Keratinocyte (primary cell): ENCODE results near the gene MYO1G. TPM values are rescaled to one million over a fixed set of nuclear protein-coding genes. Genes with fewer than 3 reads are reported as not detected.

Experiments
- DNase-seq: peaks from one replicate; pipeline ENCODE4 v3.0.0-alpha.2; 2011; ENCODE audit warnings: low read depth, missing footprints, low spot score
- FAIRE-seq: peaks from 2 replicates; lab custom pipeline; 2011; peaks lifted over from hg19 to GRCh38; lab: Jason Lieb, UNC
- H2AFZ ChIP-seq: 2 replicates; pipeline ENCODE4 v1.6.0; 2012; ENCODE audit warnings: low read length, control low read depth, inconsistent platforms; ENCODE audit not compliant: control insufficient read depth
- H3K27ac ChIP-seq: 2 replicates; pipeline ENCODE4 v1.5.1; 2011; ENCODE audit warnings: low read length; ENCODE audit not compliant: control insufficient read depth, insufficient read depth
- H3K27me3 ChIP-seq: 3 replicates; pipeline ENCODE4 v1.6.0; 2011; ENCODE audit warnings: low read length; ENCODE audit not compliant: control insufficient read depth, insufficient read depth; ENCODE audit errors: extremely low read depth
- H3K36me3 ChIP-seq, 2 experiments: 2 replicates in 1 of 2; 3 replicates in 1 of 2; pipeline ENCODE4 v1.5.1; 2011; ENCODE audit warnings: low read length in 2 of 2, mild to moderate bottlenecking in 1 of 2; ENCODE audit not compliant: control insufficient read depth in 2 of 2, insufficient read depth in 2 of 2; ENCODE audit errors: extremely low read depth in 1 of 2
- H3K4me1 ChIP-seq: 3 replicates; pipeline ENCODE4 v1.5.1; 2011; ENCODE audit warnings: low read length; ENCODE audit not compliant: control insufficient read depth, insufficient read depth; ENCODE audit errors: extremely low read depth
- H3K4me2 ChIP-seq: 3 replicates; pipeline ENCODE4 v1.6.0; 2011; ENCODE audit warnings: low read depth, low read length; ENCODE audit not compliant: control insufficient read depth, insufficient read depth; ENCODE audit errors: extremely low read depth
- H3K4me3 ChIP-seq, 3 experiments: fragments of 200-600 bp in 1 of 3; sonication (generic) in 1 of 3; 2 replicates in 2 of 3; 3 replicates in 1 of 3; pipeline ENCODE4 v1.5.1; 2011 to 2016; ENCODE audit warnings: low read length in 3 of 3, mild to moderate bottlenecking in 3 of 3, control low read depth in 2 of 3, inconsistent platforms in 1 of 3, low read depth in 1 of 3, mixed read lengths in 1 of 3, mixed run types in 1 of 3, moderate library complexity in 1 of 3; ENCODE audit not compliant: control insufficient read depth in 2 of 3, insufficient read depth in 2 of 3; ENCODE audit errors: extremely low read depth in 1 of 3
- H3K79me2 ChIP-seq: 2 replicates; pipeline ENCODE4 v1.6.0; 2012; ENCODE audit warnings: low read length; ENCODE audit not compliant: control insufficient read depth, insufficient read depth
- H3K9ac ChIP-seq: 3 replicates; pipeline ENCODE4 v1.6.0; 2011; ENCODE audit warnings: low read length; ENCODE audit not compliant: control insufficient read depth, insufficient read depth; ENCODE audit errors: extremely low read depth
- H3K9me1 ChIP-seq: 3 replicates; pipeline ENCODE4 v1.6.0; 2011; ENCODE audit warnings: low read length; ENCODE audit not compliant: control insufficient read depth, insufficient read depth; ENCODE audit errors: extremely low read depth
- H3K9me3 ChIP-seq: 2 replicates; pipeline ENCODE4 v1.5.1; 2012; ENCODE audit warnings: low read depth, low read length; ENCODE audit not compliant: control insufficient read depth
- H4K20me1 ChIP-seq: 3 replicates; pipeline ENCODE4 v1.6.0; 2011; ENCODE audit warnings: low read length; ENCODE audit not compliant: control insufficient read depth, insufficient read depth; ENCODE audit errors: extremely low read depth
- CTCF ChIP-seq, 3 experiments: IDR thresholded peaks in 1 of 3; conservative IDR thresholded peaks in 1 of 3; optimal IDR thresholded peaks in 1 of 3; 2 replicates in 2 of 3; 3 replicates in 1 of 3; pipeline versions ENCODE3 to v1.5.1; 2011; ENCODE audit warnings: low read length in 3 of 3, mild to moderate bottlenecking in 3 of 3, moderate library complexity in 2 of 3, control low read depth in 1 of 3, inconsistent platforms in 1 of 3; ENCODE audit not compliant: insufficient read depth in 2 of 3; ENCODE audit errors: extremely low read depth in 1 of 3
- EZH2 ChIP-seq: IDR thresholded peaks from one replicate; pipeline ENCODE4 v1.6.1; 2012; ENCODE audit warnings: inconsistent platforms, mild to moderate bottlenecking, low read length, moderate library complexity
- dilution Hi-C: fragments of 300-500 bp; cut with MboI; formaldehyde crosslinking; loops from one replicate; pipeline ENCODE4 v1.7.0; 2020; ENCODE audit warnings: low sequenced_read_pairs; ENCODE audit not compliant: extremely low pct_ligation_motif_present
- polyA plus RNA-seq, 5 experiments: library from polyadenylated mRNA; depleted of rRNA in 3 of 5; stranded (reverse) in 3 of 5; stranded (forward) in 1 of 5; unstranded in 1 of 5; fragments of >200 nt; gene quantifications; 1 replicate in 1 of 5; 2 replicates in 3 of 5; 3 replicates in 1 of 5; pipeline versions ENCODE4 v1.2.1 to v1.2.3, GENCODE V29; 2011 to 2012; ENCODE audit warnings: missing spikeins in 2 of 5, low read depth in 1 of 5, low replicate concordance in 1 of 5

Gene MYO1G
- polyA plus RNA-seq, 1 donor (not counting 4 experiments of a cell fraction or from before 2014, with no cell fraction given) = 0.03 TPM

DNA sequence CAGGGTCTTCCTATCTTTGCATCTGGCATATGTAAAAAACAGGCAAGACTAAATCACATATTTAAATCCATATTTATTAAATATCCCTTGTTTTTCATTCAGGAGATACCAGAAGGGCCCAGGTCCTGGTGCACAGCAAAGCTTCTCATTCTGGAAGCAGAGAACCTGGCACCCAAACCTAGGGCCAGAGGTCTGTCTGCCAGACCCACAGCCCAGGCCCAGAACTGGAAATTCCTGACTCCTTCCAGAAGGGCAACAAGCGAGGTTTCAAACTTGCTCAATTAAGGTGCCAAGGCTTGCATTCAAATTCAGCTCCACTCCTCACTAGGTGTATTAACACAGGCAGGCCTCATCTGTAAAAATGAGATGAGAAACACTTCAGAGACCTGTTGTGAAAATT is 4.2 kb upstream of the MYO1G start:
- H4K20me1 ChIP-seq = peaks cover 20% of the 10 kb centered on the region
- no peaks in the 10 kb centered on the region for H3K9me1 ChIP-seq
- no peak overlapping the region for H3K4me3 ChIP-seq
- no peaks in the 10 kb centered on the region for H3K9me3 ChIP-seq
- H3K27me3 ChIP-seq = no peaks in the 10 kb centered on the region
- H3K79me2 ChIP-seq = peaks cover 39% of the 10 kb centered on the region
- no peak overlapping the region for H3K9ac ChIP-seq
- H3K36me3 ChIP-seq = peaks cover 21 to 38% of the 10 kb centered on the region in 2 experiments
- H3K4me1 ChIP-seq = peaks cover 42% of the 10 kb centered on the region
- dilution Hi-C loops = no loop called here
- no peak for DNase-seq
- H3K4me2 ChIP-seq = no peak overlapping the region
- H3K27ac ChIP-seq = peak overlapping the region; percentile 11
- no peak for FAIRE-seq
- H2AFZ ChIP-seq = no peak overlapping the region
- TF ChIP-seq EZH2 (no peak), CTCF (optimal IDR thresholded peaks at IDR 0.05 in 1 of 3, IDR thresholded peaks at IDR 0.05 in 1 of 3, conservative IDR thresholded peaks at IDR 0.05 in 1 of 3; ENCODE audit: extremely low read depth in 1 of 3, insufficient read depth in 2 of 3, low read length in 3 of 3) (no peak)

GRCh38 chr7:44982535-44982923 is 3.7 kb upstream of the MYO1G start:
- no peak for TF ChIP-seq EZH2
- no peak for TF ChIP-seq CTCF (optimal IDR thresholded peaks at IDR 0.05 in 1 of 3, IDR thresholded peaks at IDR 0.05 in 1 of 3, conservative IDR thresholded peaks at IDR 0.05 in 1 of 3; ENCODE audit: extremely low read depth in 1 of 3, insufficient read depth in 2 of 3, low read length in 3 of 3)
- FAIRE-seq = no peak
- no peak for DNase-seq
- no peaks in the 10 kb centered on the region for H3K9me1 ChIP-seq
- no peaks in the 10 kb centered on the region for H3K27me3 ChIP-seq
- no peak overlapping the region for H3K4me2 ChIP-seq
- H3K27ac ChIP-seq = no peak overlapping the region
- H2AFZ ChIP-seq = no peak overlapping the region
- H3K9ac ChIP-seq = no peak overlapping the region
- dilution Hi-C loops = no loop called here
- H3K9me3 ChIP-seq = no peaks in the 10 kb centered on the region
- peaks cover 21 to 38% of the 10 kb centered on the region in 2 experiments for H3K36me3 ChIP-seq
- peaks cover 39% of the 10 kb centered on the region for H3K79me2 ChIP-seq
- H3K4me3 ChIP-seq = no peak overlapping the region
- H4K20me1 ChIP-seq = peaks cover 20% of the 10 kb centered on the region
- peaks cover 47% of the 10 kb centered on the region for H3K4me1 ChIP-seq
